ENCODE measurements around the gene CIP2A. TPM values are rescaled to one million over a fixed set of nuclear protein-coding genes. Genes with fewer than 3 reads are reported as not detected.
A peak's percentile ranks its signal among the peaks of the same experiment; 100 is the strongest.

The CIP2A gene
- total and polyA plus RNA-seq, 2 experiments from 2014 or later: 48.1 to 63.5 TPM

- no peak for TF ChIP-seq REST (IDR thresholded peaks at IDR 0.05; ENCODE audit: unreplicated experiment)
- no peak for TF ChIP-seq ZNF331 (CRISPR knock-in tag; IDR thresholded peaks at IDR 0.05; ENCODE audit: low read depth)
Measured at GRCh38 chr3:108603691-108604090, 14.5 kb upstream of the CIP2A start (continued).

DNA sequence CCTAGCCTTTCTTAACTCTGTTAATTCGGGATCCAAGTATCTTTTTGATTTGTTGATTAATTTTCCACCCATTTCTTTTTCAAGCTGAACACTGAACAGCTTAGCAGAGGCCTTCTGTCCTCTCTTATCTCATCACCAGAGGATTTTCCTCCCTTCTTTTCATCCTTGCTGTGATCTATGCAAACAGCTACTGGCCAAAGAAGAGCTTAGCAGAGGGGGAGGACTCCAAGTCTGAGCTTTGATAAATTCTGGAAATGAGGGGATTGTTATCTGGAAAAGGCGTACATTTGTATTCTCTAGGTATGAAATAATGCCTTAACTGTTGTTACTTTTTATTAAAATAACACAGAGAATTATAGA is 13.7 kb upstream of the CIP2A start:
- Mint-ChIP-seq H3K4me3 (no peak overlapping the region), H3K9me3 (no peaks in the 10 kb centered on the region), H3K27ac (peak overlapping the region; percentile 57), H3K36me3 (ENCODE audit: low read depth) (peaks cover 12% of the 10 kb centered on the region; the same call in 2 of the 3 replicates), H3K27me3 (ENCODE audit: insufficient read depth, low read depth, poor library complexity) (peaks cover 2% of the 10 kb centered on the region), H3K4me1 (peaks cover 28% of the 10 kb centered on the region)
- no peak for TF ChIP-seq NANOG (IDR thresholded peaks at IDR 0.05; ENCODE audit: borderline replicate concordance)
- Histone ChIP-seq H3K4me3 (no peak overlapping the region), H3F3A (replicated peaks; ENCODE audit: low read depth) (no peaks in the 10 kb centered on the region), H3K79me2 (replicated peaks; ENCODE audit: insufficient read depth) (peaks cover 46% of the 10 kb centered on the region), H3K27ac (ENCODE audit: low read depth) (no peak overlapping the region), H4K20me1 (replicated peaks; ENCODE audit: insufficient read depth) (no peaks in the 10 kb centered on the region), H3K4me2 (no peak overlapping the region), H3K9me2 (ENCODE audit: insufficient read depth) (no peaks in the 10 kb centered on the region), H3K27me3 (ENCODE audit: insufficient read depth) (no peaks in the 10 kb centered on the region), H2AFZ (no peak overlapping the region), H3K36me3 (ENCODE audit: insufficient read depth) (no peaks in the 10 kb centered on the region), H3K4me1 (ENCODE audit: insufficient read depth) (peaks cover 28% of the 10 kb centered on the region)
- no peak for DNase-seq (ENCODE audit: low spot score)
- peak; percentile 62 for ATAC-seq

DNA sequence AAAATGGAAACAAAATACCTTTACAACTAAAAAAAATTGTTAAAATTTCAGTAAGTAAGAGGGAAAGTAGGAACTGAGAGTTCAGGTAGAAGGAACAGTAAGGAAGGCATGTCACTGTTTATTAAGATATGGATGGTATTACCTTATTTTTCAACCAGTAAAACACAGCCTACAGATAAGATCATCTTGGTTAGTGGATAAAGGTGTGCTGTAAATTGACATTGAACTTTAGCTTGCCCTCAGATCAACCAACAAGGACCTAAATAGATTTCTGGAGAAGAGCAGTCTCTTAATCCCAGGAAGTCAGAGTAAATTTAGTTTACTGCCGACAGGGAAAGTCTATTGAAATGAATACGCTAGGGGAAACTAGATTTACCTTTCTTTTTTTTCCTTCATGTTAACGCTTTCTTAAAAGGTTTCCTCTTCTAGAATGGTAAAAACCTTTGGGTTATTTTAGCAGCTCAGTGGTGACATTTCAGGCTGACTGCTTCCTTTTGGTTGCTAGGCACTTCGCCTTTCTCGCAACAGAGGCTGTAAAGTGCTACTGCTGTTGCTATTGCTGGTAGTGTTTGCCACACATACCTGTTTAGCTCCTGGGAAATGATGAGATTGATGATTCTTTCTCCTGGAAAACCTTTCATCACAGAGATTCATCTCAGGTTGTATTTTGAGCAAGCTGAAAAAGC is 13.2 kb upstream of the CIP2A start:
- Histone ChIP-seq H3K27ac (ENCODE audit: low read depth) (no peak overlapping the region; the same call in 1 of the 2 replicates), H3K9me2 (ENCODE audit: insufficient read depth) (no peaks in the 10 kb centered on the region), H3K79me2 (replicated peaks; ENCODE audit: insufficient read depth) (peaks cover 48% of the 10 kb centered on the region), H3K27me3 (ENCODE audit: insufficient read depth) (no peaks in the 10 kb centered on the region), H3K4me2 (no peak overlapping the region), H4K20me1 (replicated peaks; ENCODE audit: insufficient read depth) (no peaks in the 10 kb centered on the region), H2AFZ (no peak overlapping the region), H3K4me3 (no peak overlapping the region), H3K4me1 (ENCODE audit: insufficient read depth) (peaks cover 24% of the 10 kb centered on the region), H3F3A (replicated peaks; ENCODE audit: low read depth) (no peaks in the 10 kb centered on the region), H3K36me3 (ENCODE audit: insufficient read depth) (no peaks in the 10 kb centered on the region)
- H3K4me3 Mint-ChIP-seq: no peak overlapping the region
- H3K36me3 Mint-ChIP-seq (ENCODE audit: low read depth): peaks cover 12% of the 10 kb centered on the region; the same call in 2 of the 3 replicates
- peak overlapping the region; percentile 57; the same call in 1 of the 2 replicates for H3K27ac Mint-ChIP-seq
- DNase-seq (ENCODE audit: low spot score) (peak; percentile 54), ATAC-seq (peak; percentile 76)
- H3K27me3 Mint-ChIP-seq (ENCODE audit: insufficient read depth, low read depth, poor library complexity): peaks cover 2% of the 10 kb centered on the region
- H3K4me1 Mint-ChIP-seq: peaks cover 24% of the 10 kb centered on the region
- H3K9me3 Mint-ChIP-seq: no peaks in the 10 kb centered on the region
- TF ChIP-seq REST (IDR thresholded peaks at IDR 0.05; ENCODE audit: unreplicated experiment) (no peak), STAT1 (IDR thresholded peaks at IDR 0.05; ENCODE audit: unreplicated experiment) (no peak), EZH2 (IDR thresholded peaks at IDR 0.05; ENCODE audit: low read depth, unreplicated experiment) (no peak), POLR2AphosphoS5 (IDR thresholded peaks at IDR 0.05; ENCODE audit: low read depth) (no peak)
- TF ChIP-seq, protein P1, sequence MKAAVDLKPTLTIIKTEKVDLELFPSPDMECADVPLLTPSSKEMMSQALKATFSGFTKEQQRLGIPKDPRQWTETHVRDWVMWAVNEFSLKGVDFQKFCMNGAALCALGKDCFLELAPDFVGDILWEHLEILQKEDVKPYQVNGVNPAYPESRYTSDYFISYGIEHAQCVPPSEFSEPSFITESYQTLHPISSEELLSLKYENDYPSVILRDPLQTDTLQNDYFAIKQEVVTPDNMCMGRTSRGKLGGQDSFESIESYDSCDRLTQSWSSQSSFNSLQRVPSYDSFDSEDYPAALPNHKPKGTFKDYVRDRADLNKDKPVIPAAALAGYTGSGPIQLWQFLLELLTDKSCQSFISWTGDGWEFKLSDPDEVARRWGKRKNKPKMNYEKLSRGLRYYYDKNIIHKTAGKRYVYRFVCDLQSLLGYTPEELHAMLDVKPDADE (IDR thresholded peaks at IDR 0.05): no peak

Data from GM23338 (cell line).